ENCODE data around the gene CTTN. TPM values are rescaled to one million over a fixed set of nuclear protein-coding genes. Genes with fewer than 3 reads are reported as not detected.

CTTN gene
- total RNA-seq, 1 experiment from 2014 or later: 503 TPM

GRCh38 chr11:70423523-70424505 is 25.5 kb downstream of the CTTN start:
- ChIA-PET POLR2A (no interaction called here), CTCF (no interaction called here)
- Histone ChIP-seq H3K27me3 (ENCODE audit: control insufficient read depth, insufficient read depth, low read length) (no peaks in the 10 kb centered on the region), H3K4me3 (ENCODE audit: low read depth in 2 of 2, low read length in 2 of 2) (no peak overlapping the region), H3K27ac (ENCODE audit: low read length) (no peak overlapping the region), H3K9me3 (ENCODE audit: control insufficient read depth, insufficient read depth, low read depth, low read length) (no peaks in the 10 kb centered on the region), H3K4me1 (ENCODE audit: control insufficient read depth, insufficient read depth, low read length) (no peaks in the 10 kb centered on the region), H3K36me3 (ENCODE audit: control insufficient read depth, insufficient read depth, low read length) (peaks cover 29% of the 10 kb centered on the region)
- no TSS peak for BruUV-seq (replicated peaks)
- peak; percentile 24 for ATAC-seq
- TF ChIP-seq CTCF (IDR thresholded peaks at IDR 0.05) (no peak), TCF7L2 (IDR thresholded peaks at IDR 0.05; ENCODE audit: low read depth, low read length) (no peak), SIN3A (IDR thresholded peaks at IDR 0.05; ENCODE audit: borderline replicate concordance, insufficient read depth, low read depth, low read length) (no peak), POLR2AphosphoS5 (IDR thresholded peaks at IDR 0.05; ENCODE audit: low read depth, low read length) (no peak)
- TF ChIP-seq, protein P1, sequence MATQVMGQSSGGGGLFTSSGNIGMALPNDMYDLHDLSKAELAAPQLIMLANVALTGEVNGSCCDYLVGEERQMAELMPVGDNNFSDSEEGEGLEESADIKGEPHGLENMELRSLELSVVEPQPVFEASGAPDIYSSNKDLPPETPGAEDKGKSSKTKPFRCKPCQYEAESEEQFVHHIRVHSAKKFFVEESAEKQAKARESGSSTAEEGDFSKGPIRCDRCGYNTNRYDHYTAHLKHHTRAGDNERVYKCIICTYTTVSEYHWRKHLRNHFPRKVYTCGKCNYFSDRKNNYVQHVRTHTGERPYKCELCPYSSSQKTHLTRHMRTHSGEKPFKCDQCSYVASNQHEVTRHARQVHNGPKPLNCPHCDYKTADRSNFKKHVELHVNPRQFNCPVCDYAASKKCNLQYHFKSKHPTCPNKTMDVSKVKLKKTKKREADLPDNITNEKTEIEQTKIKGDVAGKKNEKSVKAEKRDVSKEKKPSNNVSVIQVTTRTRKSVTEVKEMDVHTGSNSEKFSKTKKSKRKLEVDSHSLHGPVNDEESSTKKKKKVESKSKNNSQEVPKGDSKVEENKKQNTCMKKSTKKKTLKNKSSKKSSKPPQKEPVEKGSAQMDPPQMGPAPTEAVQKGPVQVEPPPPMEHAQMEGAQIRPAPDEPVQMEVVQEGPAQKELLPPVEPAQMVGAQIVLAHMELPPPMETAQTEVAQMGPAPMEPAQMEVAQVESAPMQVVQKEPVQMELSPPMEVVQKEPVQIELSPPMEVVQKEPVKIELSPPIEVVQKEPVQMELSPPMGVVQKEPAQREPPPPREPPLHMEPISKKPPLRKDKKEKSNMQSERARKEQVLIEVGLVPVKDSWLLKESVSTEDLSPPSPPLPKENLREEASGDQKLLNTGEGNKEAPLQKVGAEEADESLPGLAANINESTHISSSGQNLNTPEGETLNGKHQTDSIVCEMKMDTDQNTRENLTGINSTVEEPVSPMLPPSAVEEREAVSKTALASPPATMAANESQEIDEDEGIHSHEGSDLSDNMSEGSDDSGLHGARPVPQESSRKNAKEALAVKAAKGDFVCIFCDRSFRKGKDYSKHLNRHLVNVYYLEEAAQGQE (IDR thresholded peaks at IDR 0.05; ENCODE audit: insufficient read depth in 1 of 2, low read depth in 2 of 2, low read length in 1 of 2): no peak
- DNase-seq (ENCODE audit: low read depth, low spot score): no peak
- intact Hi-C loops (cut with micrococcal nuclease; ENCODE audit: unreplicated experiment) (no loop called here), in situ Hi-C loops (cut with HindIII; ENCODE audit: low pct_unique_long_range_greater_than_20kb, low sequenced_read_pairs) (no loop called here)

DNA sequence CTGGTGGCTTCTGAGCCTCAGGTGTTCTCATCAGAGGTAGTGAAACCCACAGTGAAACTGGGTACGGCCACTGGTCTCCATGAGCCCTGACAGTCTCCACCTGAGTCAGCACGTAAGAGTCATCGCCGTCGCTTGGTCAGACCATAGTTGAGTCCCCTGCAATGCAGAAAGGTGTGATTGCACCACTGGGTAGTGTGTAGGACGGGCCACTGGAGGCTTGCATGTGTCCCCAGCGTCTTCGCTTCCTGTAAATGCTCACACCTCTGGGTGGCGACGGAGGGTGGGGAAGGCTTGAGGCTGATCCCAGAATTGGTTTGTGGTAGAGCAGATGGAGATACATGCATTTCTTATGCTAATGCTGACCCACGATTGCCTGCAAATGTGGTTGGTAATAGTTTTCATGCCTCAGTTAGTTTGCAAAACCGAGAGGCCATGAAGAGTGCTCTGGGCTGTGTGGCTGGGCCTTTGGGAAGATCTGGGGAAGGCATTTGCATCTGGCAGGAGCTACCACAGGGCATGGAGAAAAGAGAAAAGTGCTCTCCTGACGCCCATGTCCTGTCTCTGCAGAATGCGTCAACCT is 26.5 kb downstream of the CTTN start:
- Histone ChIP-seq H3K4me3 (ENCODE audit: low read depth in 2 of 2, low read length in 2 of 2) (no peak overlapping the region), H3K27ac (ENCODE audit: low read length) (no peak overlapping the region), H3K27me3 (ENCODE audit: control insufficient read depth, insufficient read depth, low read length) (no peaks in the 10 kb centered on the region), H3K36me3 (ENCODE audit: control insufficient read depth, insufficient read depth, low read length) (peaks cover 29% of the 10 kb centered on the region), H3K9me3 (ENCODE audit: control insufficient read depth, insufficient read depth, low read depth, low read length) (no peaks in the 10 kb centered on the region), H3K4me1 (ENCODE audit: control insufficient read depth, insufficient read depth, low read length) (no peaks in the 10 kb centered on the region)
- ATAC-seq (no peak), DNase-seq (ENCODE audit: low read depth, low spot score) (no peak)
- ChIA-PET POLR2A (no interaction called here), CTCF (no interaction called here)
- in situ Hi-C loops (cut with HindIII; ENCODE audit: low pct_unique_long_range_greater_than_20kb, low sequenced_read_pairs): no loop called here
- TF ChIP-seq SIN3A (IDR thresholded peaks at IDR 0.05; ENCODE audit: borderline replicate concordance, insufficient read depth, low read depth, low read length) (no peak), CTCF (IDR thresholded peaks at IDR 0.05) (no peak), POLR2AphosphoS5 (IDR thresholded peaks at IDR 0.05; ENCODE audit: low read depth, low read length) (no peak), TCF7L2 (IDR thresholded peaks at IDR 0.05; ENCODE audit: low read depth, low read length) (no peak)
- TF ChIP-seq, protein P1 (IDR thresholded peaks at IDR 0.05; ENCODE audit: insufficient read depth in 1 of 2, low read depth in 2 of 2, low read length in 1 of 2): no peak
- intact Hi-C loops (cut with micrococcal nuclease; ENCODE audit: unreplicated experiment): no loop called here
- BruUV-seq (replicated peaks): no TSS peak

Data from Panc1 (cell line).